Panc1 (cell line): Measurements from ENCODE around the gene PPIL1. TPM values are rescaled to one million over a fixed set of nuclear protein-coding genes. Genes with fewer than 3 reads are reported as not detected.

Source experiments
- ATAC-seq: fragments of 200-7000 bp; cut with Tn5 transposase; 2 replicates; pipeline ENCODE4 v1.9.1; 2020; ENCODE audit warnings: mild to moderate bottlenecking, moderate library complexity
- BruUV-seq: library from RNA; stranded (reverse); fragments of 400-500 nt; replicated peaks from 2 replicates; lab custom pipeline; 2021; lab: Mats Ljungman, UMichigan
- CTCF ChIA-PET: fragments of 300-600 bp; sonication (Branson Sonifier 250); formaldehyde crosslinking; loops from one replicate; lab custom pipeline; 2022; ENCODE audit warnings: antibody characterized with exemption; lab: Charles Lee
- POLR2A ChIA-PET: fragments of 300-600 bp; sonication (Branson Sonifier 250); formaldehyde crosslinking; loops from one replicate; lab custom pipeline; 2022; ENCODE audit warnings: antibody characterized with exemption; lab: Charles Lee
- DNase-seq: peaks from one replicate; pipeline ENCODE4 v3.0.0-alpha.2; 2010; ENCODE audit warnings: low read depth, low spot score
- H3K27ac ChIP-seq: 2 replicates; pipeline ENCODE4 v1.5.1; 2011; ENCODE audit warnings: mild to moderate bottlenecking, low read length, inconsistent platforms
- H3K27me3 ChIP-seq: fragments of 200-500 bp; sonication (Bioruptor generic); 2 replicates; pipeline ENCODE4 v1.6.0; 2014; ENCODE audit warnings: low read length, inconsistent platforms; ENCODE audit not compliant: control insufficient read depth, insufficient read depth
- H3K36me3 ChIP-seq: fragments of 200-500 bp; sonication (Bioruptor generic); 2 replicates; pipeline ENCODE4 v1.5.1; 2014; ENCODE audit warnings: inconsistent platforms, mild to moderate bottlenecking, low read length, moderate library complexity; ENCODE audit not compliant: control insufficient read depth, insufficient read depth
- H3K4me1 ChIP-seq: 2 replicates; pipeline ENCODE4 v1.5.1; 2011; ENCODE audit warnings: inconsistent platforms, mild to moderate bottlenecking, low read length, moderate library complexity; ENCODE audit not compliant: control insufficient read depth, insufficient read depth
- H3K4me3 ChIP-seq, 2 experiments: 2 replicates each; pipeline ENCODE4 v1.5.1; 2011 to 2012; ENCODE audit warnings: low read depth in 2 of 2, low read length in 2 of 2, mild to moderate bottlenecking in 2 of 2, inconsistent platforms in 1 of 2, moderate library complexity in 1 of 2
- H3K9me3 ChIP-seq: fragments of 200-500 bp; sonication (Bioruptor generic); 2 replicates; pipeline ENCODE4 v1.5.1; 2014; ENCODE audit warnings: low read depth, mild to moderate bottlenecking, inconsistent platforms, low read length, moderate library complexity; ENCODE audit not compliant: control insufficient read depth, insufficient read depth
- CTCF ChIP-seq: fragments of 450-650 bp; IDR thresholded peaks from 2 replicates; pipeline ENCODE4 v1.5.1; 2017; ENCODE audit warnings: mild to moderate bottlenecking
- POLR2AphosphoS5 ChIP-seq: IDR thresholded peaks from 2 replicates; pipeline ENCODE4 v1.6.1; 2012; ENCODE audit warnings: mild to moderate bottlenecking, low read depth, low read length, moderate library complexity
- REST ChIP-seq, 2 experiments: IDR thresholded peaks; 2 replicates each; pipeline ENCODE4 v1.6.1; 2011 to 2012; ENCODE audit warnings: low read depth in 2 of 2, control low read depth in 1 of 2, low read length in 1 of 2, mild to moderate bottlenecking in 1 of 2, moderate library complexity in 1 of 2; ENCODE audit not compliant: insufficient read depth in 1 of 2
- SIN3A ChIP-seq: IDR thresholded peaks from 2 replicates; pipeline ENCODE4 v1.6.1; 2012; ENCODE audit warnings: low read depth, mild to moderate bottlenecking, low read length, moderate library complexity, borderline replicate concordance; ENCODE audit not compliant: insufficient read depth
- TCF7L2 ChIP-seq: IDR thresholded peaks from 2 replicates; pipeline ENCODE4 v1.6.1; 2011; ENCODE audit warnings: mild to moderate bottlenecking, low read depth, low read length, inconsistent platforms
- in situ Hi-C: cut with HindIII; loops from 2 replicates; pipeline ENCODE4 v1.10.0; 2016; ENCODE audit warnings: low sequenced_read_pairs, low pct_unique_long_range_greater_than_20kb
- intact Hi-C: fragments of 100-400 bp; cut with micrococcal nuclease; formaldehyde crosslinking; loops from one replicate; pipeline ENCODE4 v1.10.0; 2022; ENCODE audit not compliant: unreplicated experiment
- total RNA-seq: library from RNA; stranded (reverse); gene quantifications from one replicate; pipeline ENCODE4 v1.2.1, GENCODE V29; 2021; ENCODE audit not compliant: unreplicated experiment

Gene PPIL1
- total RNA-seq, 1 experiment from 2014 or later: 44.1 TPM

DNA sequence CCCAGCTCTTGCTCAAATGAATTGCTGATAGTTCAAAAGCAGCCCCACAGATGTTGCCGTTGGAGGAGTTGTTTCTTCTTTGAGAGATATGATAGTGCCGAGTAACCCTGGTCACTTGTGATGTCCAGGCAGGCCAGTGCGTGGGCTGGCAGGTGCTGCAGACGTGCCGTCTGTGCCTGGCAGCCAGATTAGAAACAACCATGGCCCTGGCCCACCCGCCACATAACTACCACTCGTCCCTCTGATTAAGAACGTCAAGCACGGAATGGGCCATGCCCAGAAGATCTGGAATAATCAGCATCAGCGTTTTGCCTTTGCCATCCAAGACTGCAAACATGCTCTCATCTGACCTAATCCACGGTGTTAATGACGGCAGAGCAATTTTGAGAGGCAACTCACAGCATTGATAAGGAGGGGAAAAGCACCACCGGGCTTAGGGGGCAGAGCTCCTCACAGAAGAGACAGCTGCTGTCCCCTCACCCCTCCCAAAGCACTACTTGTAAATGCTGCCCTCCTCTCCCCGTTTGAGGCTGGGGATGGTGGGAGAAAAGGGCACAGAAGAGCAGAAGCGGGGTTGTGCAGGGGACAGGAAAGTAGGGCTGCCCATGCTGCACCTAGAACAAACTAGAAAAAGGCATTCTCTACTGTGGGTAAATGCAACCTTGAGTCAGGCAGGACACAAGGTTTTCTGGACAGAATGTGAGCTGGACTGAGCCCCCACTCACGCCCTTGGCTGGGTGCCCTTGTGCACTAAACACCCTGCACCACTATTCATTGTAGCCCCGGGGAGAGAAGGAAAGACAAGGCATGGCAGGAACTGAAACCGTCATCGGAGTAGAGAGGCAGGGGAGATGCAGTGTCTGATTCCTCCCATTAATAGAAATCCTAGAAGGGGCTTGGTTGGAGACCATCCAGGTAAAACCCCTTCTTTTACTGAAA lies 30.1 kb downstream of the PPIL1 start:
- ChIA-PET POLR2A (interaction anchor here (0.6 kb wide), 1 partner anchor 23 kb away, joined by 3 read pairs; no protein-coding TSS in a partner anchor), CTCF (interaction anchor here (0.5 to 0.8 kb wide), 2 partner anchors 173 to 860 kb away, joined by 3 to 9 read pairs; no protein-coding TSS in a partner anchor)
- peaks cover 12% of the 10 kb centered on the region for H3K4me1 ChIP-seq
- TF ChIP-seq POLR2AphosphoS5 (no peak), SIN3A (no peak), REST (IDR thresholded peaks at IDR 0.05; ENCODE audit: insufficient read depth in 1 of 2, low read depth in 2 of 2, low read length in 1 of 2) (no peak), TCF7L2 (no peak), CTCF (no peak)
- intact Hi-C loops: loop anchor here (10.0 kb wide), 1 partner anchor 230 kb away; no protein-coding TSS in a partner anchor
- no peaks in the 10 kb centered on the region for H3K9me3 ChIP-seq
- no TSS peak for BruUV-seq
- no peak overlapping the region for H3K27ac ChIP-seq
- ATAC-seq (no peak), DNase-seq (no peak)
- no peaks in the 10 kb centered on the region for H3K36me3 ChIP-seq
- no peaks in the 10 kb centered on the region; the same call in 1 of the 2 replicates for H3K27me3 ChIP-seq
- no peak overlapping the region for H3K4me3 ChIP-seq
- in situ Hi-C loops: no loop called here

- Histone ChIP-seq H3K4me3 (no peak overlapping the region), H3K27ac (no peak overlapping the region), H3K4me1 (peaks cover 12% of the 10 kb centered on the region), H3K9me3 (no peaks in the 10 kb centered on the region), H3K27me3 (no peaks in the 10 kb centered on the region; the same call in 1 of the 2 replicates), H3K36me3 (no peaks in the 10 kb centered on the region)
- intact Hi-C loops (loop anchor here (10.0 kb wide), 1 partner anchor 228 kb away; no protein-coding TSS in a partner anchor), in situ Hi-C loops (no loop called here)
- no TSS peak for BruUV-seq
- POLR2A ChIA-PET: no interaction called here
- no peak for ATAC-seq
- no peak for DNase-seq
- CTCF ChIA-PET: interaction anchor here (0.8 kb wide), 1 partner anchor 175 kb away, joined by 3 read pairs; no protein-coding TSS in a partner anchor
- no peak for TF ChIP-seq SIN3A
- TF ChIP-seq POLR2AphosphoS5: no peak
- TF ChIP-seq REST (IDR thresholded peaks at IDR 0.05; ENCODE audit: insufficient read depth in 1 of 2, low read depth in 2 of 2, low read length in 1 of 2): no peak
Observed at GRCh38 chr6:36843170-36843569, 31.4 kb downstream of the PPIL1 start.
